Measurements from ENCODE around the gene AHI1. TPM values are rescaled to one million over a fixed set of nuclear protein-coding genes. Genes with fewer than 3 reads are reported as not detected.

AHI1 gene
- total and polyA plus RNA-seq, 10 of the 15 experiments (the other 5 are each of a cell fraction or from before 2014, with no cell fraction given), result 3.2 to 9.5 (median 4.6) TPM

DNA sequence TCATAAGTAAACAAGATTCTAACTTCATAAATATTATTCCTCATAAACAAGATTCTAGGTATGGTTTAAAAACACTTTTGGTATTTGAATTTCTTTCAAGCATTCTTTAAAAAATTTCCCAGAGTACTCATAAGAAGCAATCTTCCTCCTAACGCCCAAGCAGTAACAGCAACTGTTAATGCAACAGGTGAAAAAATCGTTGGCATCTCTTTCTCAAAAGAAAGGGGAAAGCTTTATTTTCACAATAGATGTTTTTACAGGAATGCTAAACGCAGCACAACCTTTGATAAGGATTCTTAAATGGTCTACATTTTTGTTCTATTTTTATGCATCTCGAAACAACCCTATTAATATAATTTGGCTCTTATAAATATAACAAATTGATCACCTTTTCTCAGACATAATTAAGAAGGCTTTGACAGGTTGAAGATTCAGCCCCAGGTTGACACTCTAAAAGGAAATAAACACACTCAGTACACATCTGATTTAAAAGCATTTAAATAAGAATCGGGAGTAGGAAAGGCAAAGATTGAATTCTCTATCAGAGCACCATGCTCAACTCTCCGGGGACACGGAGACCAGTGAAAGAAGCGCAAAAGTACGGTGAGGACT is 634 bp downstream of the AHI1 start:
- RAD21 ChIA-PET (ENCODE audit: unreplicated experiment), result no interaction called here
- in situ Hi-C loops (cut with MboI), result no loop called here
- Histone ChIP-seq H3K4me2 (ENCODE audit: control insufficient read depth, insufficient read depth) (peak overlapping the region; percentile 84), H3K9ac (ENCODE audit: control insufficient read depth, insufficient read depth, low read length) (peak overlapping the region; percentile 78), H3K27me3 (replicated peaks in 1 of 2; ENCODE audit: control insufficient read depth in 2 of 2, insufficient read depth in 2 of 2, low read length in 1 of 2) (no peaks in the 10 kb centered on the region; a peak in 1 of 4 replicates), H3K9me3 (replicated peaks; ENCODE audit: control insufficient read depth, insufficient read depth, low read length) (no peaks in the 10 kb centered on the region), H3K27ac (ENCODE audit: control insufficient read depth, insufficient read depth) (peak overlapping the region; percentile 67), H3K36me3 (ENCODE audit: control insufficient read depth in 2 of 2, insufficient read depth in 2 of 2, low read length in 1 of 2) (peaks cover 0 to 2% of the 10 kb centered on the region in 2 experiments; a peak in 1 of 4 replicates), H3K4me3 (peak overlapping the region; percentile 71), H3K4me1 (ENCODE audit: control insufficient read depth, insufficient read depth, low read length) (no peaks in the 10 kb centered on the region), H4K20me1 (ENCODE audit: control insufficient read depth, insufficient read depth) (no peaks in the 10 kb centered on the region), H3K79me2 (ENCODE audit: control insufficient read depth, insufficient read depth, low read length) (no peaks in the 10 kb centered on the region), H2AFZ (ENCODE audit: control insufficient read depth, low read depth, low read length) (peak overlapping the region; percentile 79)
- FAIRE-seq, result no peak
- DNase-seq (ENCODE audit: low read depth, low spot score), result no peak
- BruUV-seq (replicated peaks), result TSS peak; percentile 80
- SMC1A ChIA-PET (ENCODE audit: uncharacterized antibody, unreplicated experiment), result no interaction called here
- TF ChIP-seq, protein P1, sequence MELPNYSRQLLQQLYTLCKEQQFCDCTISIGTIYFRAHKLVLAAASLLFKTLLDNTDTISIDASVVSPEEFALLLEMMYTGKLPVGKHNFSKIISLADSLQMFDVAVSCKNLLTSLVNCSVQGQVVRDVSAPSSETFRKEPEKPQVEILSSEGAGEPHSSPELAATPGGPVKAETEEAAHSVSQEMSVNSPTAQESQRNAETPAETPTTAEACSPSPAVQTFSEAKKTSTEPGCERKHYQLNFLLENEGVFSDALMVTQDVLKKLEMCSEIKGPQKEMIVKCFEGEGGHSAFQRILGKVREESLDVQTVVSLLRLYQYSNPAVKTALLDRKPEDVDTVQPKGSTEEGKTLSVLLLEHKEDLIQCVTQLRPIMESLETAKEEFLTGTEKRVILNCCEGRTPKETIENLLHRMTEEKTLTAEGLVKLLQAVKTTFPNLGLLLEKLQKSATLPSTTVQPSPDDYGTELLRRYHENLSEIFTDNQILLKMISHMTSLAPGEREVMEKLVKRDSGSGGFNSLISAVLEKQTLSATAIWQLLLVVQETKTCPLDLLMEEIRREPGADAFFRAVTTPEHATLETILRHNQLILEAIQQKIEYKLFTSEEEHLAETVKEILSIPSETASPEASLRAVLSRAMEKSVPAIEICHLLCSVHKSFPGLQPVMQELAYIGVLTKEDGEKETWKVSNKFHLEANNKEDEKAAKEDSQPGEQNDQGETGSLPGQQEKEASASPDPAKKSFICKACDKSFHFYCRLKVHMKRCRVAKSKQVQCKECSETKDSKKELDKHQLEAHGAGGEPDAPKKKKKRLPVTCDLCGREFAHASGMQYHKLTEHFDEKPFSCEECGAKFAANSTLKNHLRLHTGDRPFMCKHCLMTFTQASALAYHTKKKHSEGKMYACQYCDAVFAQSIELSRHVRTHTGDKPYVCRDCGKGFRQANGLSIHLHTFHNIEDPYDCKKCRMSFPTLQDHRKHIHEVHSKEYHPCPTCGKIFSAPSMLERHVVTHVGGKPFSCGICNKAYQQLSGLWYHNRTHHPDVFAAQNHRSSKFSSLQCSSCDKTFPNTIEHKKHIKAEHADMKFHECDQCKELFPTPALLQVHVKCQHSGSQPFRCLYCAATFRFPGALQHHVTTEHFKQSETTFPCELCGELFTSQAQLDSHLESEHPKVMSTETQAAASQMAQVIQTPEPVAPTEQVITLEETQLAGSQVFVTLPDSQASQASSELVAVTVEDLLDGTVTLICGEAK (IDR thresholded peaks at IDR 0.05; ENCODE audit: borderline replicate concordance), result 0 out of 2 replicates have a peak, but pooled peaks have one; percentile 35
- TF ChIP-seq POLR2AphosphoS5 (IDR thresholded peaks at IDR 0.05; ENCODE audit: low read length), result no peak
- WGBS (ENCODE audit: insufficient coverage, insufficient replicate concordance, low lambda C conversion rate, missing lambda C conversion rate), result 5% methylated on average over 9 of the region's 9 CpGs
- intact Hi-C loops (cut with micrococcal nuclease; ENCODE audit: unreplicated experiment), result no loop called here
- POLR2A ChIA-PET, result interaction anchor here (0.6 kb wide), 1 partner anchor 313 kb away, joined by 6 read pairs; no protein-coding TSS in a partner anchor
- CTCF ChIA-PET, result interaction anchor here (2.6 kb wide), 1 partner anchor 47 kb away, joined by 9 read pairs; no protein-coding TSS in a partner anchor
- no peak for ATAC-seq

Data from GM12878 (cell line).